Kidney epithelial cell (primary cell): ENCODE data around the gene INTU. TPM values are rescaled to one million over a fixed set of nuclear protein-coding genes. Genes with fewer than 3 reads are reported as not detected.

Experiments
- DNase-seq: peaks from one replicate; pipeline ENCODE4 v3.0.0-alpha.2; 2010; ENCODE audit warnings: low read depth
- H3K27me3 ChIP-seq: 2 replicates; pipeline ENCODE4 v1.6.0; 2011; ENCODE audit warnings: low read length; ENCODE audit not compliant: control insufficient read depth, insufficient read depth
- H3K36me3 ChIP-seq: 2 replicates; pipeline ENCODE4 v1.5.1; 2011; ENCODE audit warnings: low read length; ENCODE audit not compliant: control insufficient read depth, insufficient read depth
- H3K4me3 ChIP-seq: 2 replicates; pipeline ENCODE4 v1.5.1; 2011; ENCODE audit warnings: low read depth, mild to moderate bottlenecking, control low read depth, low read length
- CTCF ChIP-seq: IDR thresholded peaks from 2 replicates; pipeline ENCODE4 v1.5.1; 2011; ENCODE audit warnings: mild to moderate bottlenecking, moderate library complexity, low read length, control low read depth, inconsistent platforms; ENCODE audit not compliant: insufficient read depth, poor library complexity, severe bottlenecking
- total RNA-seq: library from RNA; depleted of rRNA; stranded (reverse); fragments of >200 nt; gene quantifications from 2 replicates; pipeline ENCODE4 v1.2.3, GENCODE V29; 2015

INTU gene
- total RNA-seq, 1 donor from 2014 or later = 6.4 TPM

- H3K36me3 ChIP-seq = peaks cover 1% of the 10 kb centered on the region
- DNase-seq = no peak
- no peak for TF ChIP-seq CTCF
- H3K27me3 ChIP-seq = no peaks in the 10 kb centered on the region
- H3K4me3 ChIP-seq = no peak overlapping the region
These were observed 23.4 kb downstream of the INTU start for GRCh38 chr4:127656047-127656680.

GRCh38 chr4:127660284-127660885 is 27.6 kb downstream of the INTU start:
- no peak for TF ChIP-seq CTCF
- H3K36me3 ChIP-seq = peaks cover 1% of the 10 kb centered on the region
- no peak overlapping the region for H3K4me3 ChIP-seq
- DNase-seq = no peak
- H3K27me3 ChIP-seq = no peaks in the 10 kb centered on the region

- no peaks in the 10 kb centered on the region for H3K27me3 ChIP-seq
- DNase-seq = no peak
- no peaks in the 10 kb centered on the region for H3K36me3 ChIP-seq
- no peak for TF ChIP-seq CTCF
- H3K4me3 ChIP-seq = no peak overlapping the region
These were observed 34.4 kb downstream of the INTU start for GRCh38 chr4:127667116-127667515.

- no peaks in the 10 kb centered on the region for H3K36me3 ChIP-seq
- TF ChIP-seq CTCF = no peak
- H3K27me3 ChIP-seq = no peaks in the 10 kb centered on the region
- H3K4me3 ChIP-seq = no peak overlapping the region
- DNase-seq = no peak
These were observed 35.0 kb downstream of the INTU start for GRCh38 chr4:127667772-127668171.

- Histone ChIP-seq H3K4me3 (no peak overlapping the region), H3K36me3 (no peaks in the 10 kb centered on the region), H3K27me3 (no peaks in the 10 kb centered on the region)
- DNase-seq = no peak
- no peak for TF ChIP-seq CTCF
These were observed 36.0 kb downstream of the INTU start for GRCh38 chr4:127668770-127669169.

- Histone ChIP-seq H3K36me3 (no peaks in the 10 kb centered on the region), H3K4me3 (no peak overlapping the region), H3K27me3 (no peaks in the 10 kb centered on the region)
- no peak for DNase-seq
- no peak for TF ChIP-seq CTCF
These were observed 36.9 kb downstream of the INTU start for GRCh38 chr4:127669691-127670090.
